ENCODE results near the gene LDLR. TPM values are rescaled to one million over a fixed set of nuclear protein-coding genes. Genes with fewer than 3 reads are reported as not detected.

The LDLR gene
- total RNA-seq, 3 donors from 2014 or later (not counting 1 experiment from before 2014, with no cell fraction given): 84.7 to 172 (median 112) TPM

DNA sequence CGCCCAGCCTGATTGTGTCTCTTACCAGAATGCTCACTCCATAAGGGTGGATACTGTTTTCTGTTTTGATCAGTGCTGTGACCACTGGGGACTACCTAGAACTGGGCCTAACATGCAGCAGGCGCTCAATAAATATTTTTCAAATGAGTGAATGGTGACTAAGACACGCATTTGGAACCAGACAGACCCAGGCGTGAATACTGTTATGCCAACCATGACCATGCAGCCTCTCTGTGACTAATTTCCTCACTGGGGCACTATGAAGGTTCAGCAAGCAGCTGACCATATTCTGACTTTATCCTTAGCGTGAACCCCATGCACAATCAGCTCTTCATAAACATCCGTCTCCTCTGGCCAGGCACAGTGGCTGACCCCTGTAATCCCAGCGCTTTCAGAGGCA, 79.3 kb downstream of the LDLR start:
- Mint-ChIP-seq H3K4me3 (no peak overlapping the region), H3K9me3 (no peaks in the 10 kb centered on the region), H3K4me1 (no peaks in the 10 kb centered on the region), H3K36me3 (no peaks in the 10 kb centered on the region), H3K27ac (no peak overlapping the region), H3K27me3 (ENCODE audit: low read depth in 2 of 2) (no peaks in the 10 kb centered on the region)
- Histone ChIP-seq H3K27ac (ENCODE audit: low read length) (no peak overlapping the region), H3K9me3 (ENCODE audit: control insufficient read depth, insufficient read depth, low read length) (no peaks in the 10 kb centered on the region), H3K27me3 (ENCODE audit: control insufficient read depth, insufficient read depth, low read length) (no peaks in the 10 kb centered on the region), H3K36me3 (ENCODE audit: control insufficient read depth, insufficient read depth, low read length) (no peaks in the 10 kb centered on the region), H3K4me3 (ENCODE audit: low read length) (no peak overlapping the region), H3K4me1 (ENCODE audit: control insufficient read depth, insufficient read depth, low read length) (no peaks in the 10 kb centered on the region)
- no peak for DNase-seq
- WGBS (ENCODE audit: insufficient coverage): 85% methylated on average over 7 of the region's 7 CpGs
- no peak for ATAC-seq
- intact Hi-C loops (cut with micrococcal nuclease): no loop called here
- TF ChIP-seq, protein P1, sequence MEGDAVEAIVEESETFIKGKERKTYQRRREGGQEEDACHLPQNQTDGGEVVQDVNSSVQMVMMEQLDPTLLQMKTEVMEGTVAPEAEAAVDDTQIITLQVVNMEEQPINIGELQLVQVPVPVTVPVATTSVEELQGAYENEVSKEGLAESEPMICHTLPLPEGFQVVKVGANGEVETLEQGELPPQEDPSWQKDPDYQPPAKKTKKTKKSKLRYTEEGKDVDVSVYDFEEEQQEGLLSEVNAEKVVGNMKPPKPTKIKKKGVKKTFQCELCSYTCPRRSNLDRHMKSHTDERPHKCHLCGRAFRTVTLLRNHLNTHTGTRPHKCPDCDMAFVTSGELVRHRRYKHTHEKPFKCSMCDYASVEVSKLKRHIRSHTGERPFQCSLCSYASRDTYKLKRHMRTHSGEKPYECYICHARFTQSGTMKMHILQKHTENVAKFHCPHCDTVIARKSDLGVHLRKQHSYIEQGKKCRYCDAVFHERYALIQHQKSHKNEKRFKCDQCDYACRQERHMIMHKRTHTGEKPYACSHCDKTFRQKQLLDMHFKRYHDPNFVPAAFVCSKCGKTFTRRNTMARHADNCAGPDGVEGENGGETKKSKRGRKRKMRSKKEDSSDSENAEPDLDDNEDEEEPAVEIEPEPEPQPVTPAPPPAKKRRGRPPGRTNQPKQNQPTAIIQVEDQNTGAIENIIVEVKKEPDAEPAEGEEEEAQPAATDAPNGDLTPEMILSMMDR (IDR thresholded peaks at IDR 0.05): no peak

DNA sequence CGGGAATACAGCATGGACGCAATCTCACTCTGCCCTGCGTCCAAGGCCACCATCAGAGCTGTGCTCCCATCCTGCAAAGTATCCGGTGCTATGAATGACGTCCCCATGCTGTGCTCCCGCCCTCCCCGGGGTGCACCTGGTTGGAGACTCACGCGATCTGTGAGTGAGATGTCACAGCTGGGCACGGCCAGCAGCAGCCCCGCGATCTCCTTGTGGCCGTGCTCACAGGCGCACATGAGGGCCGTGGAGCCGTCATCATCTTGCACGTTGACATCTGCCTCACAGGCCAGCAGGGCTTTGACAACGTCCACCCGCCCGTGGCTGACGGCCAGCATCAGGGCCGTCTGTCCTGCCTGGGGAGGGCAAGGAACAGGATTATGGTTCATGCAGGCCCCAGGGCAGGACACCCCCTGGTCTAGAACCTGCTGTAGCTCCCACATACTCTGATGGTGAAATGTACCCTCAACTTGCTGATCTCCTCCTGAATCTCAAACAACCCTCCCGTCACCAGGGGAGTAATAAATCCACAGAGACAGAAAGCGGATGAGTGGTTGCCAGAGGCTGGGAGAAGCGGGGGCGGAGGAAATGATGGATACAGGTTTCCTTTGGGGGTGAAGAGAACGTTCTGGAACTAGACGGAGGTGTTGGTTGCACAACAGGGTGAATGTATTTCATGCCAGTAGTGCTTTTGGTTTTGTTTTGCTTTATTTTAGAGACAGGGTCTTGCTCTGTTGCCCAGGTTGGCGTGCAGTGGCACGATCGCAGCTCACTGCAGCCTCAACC, 80.8 kb downstream of the LDLR start:
- Histone ChIP-seq H3K4me3 (ENCODE audit: low read length) (no peak overlapping the region), H3K27ac (ENCODE audit: low read length) (no peak overlapping the region), H3K36me3 (ENCODE audit: control insufficient read depth, insufficient read depth, low read length) (no peaks in the 10 kb centered on the region), H3K4me1 (ENCODE audit: control insufficient read depth, insufficient read depth, low read length) (no peaks in the 10 kb centered on the region), H3K27me3 (ENCODE audit: control insufficient read depth, insufficient read depth, low read length) (no peaks in the 10 kb centered on the region), H3K9me3 (ENCODE audit: control insufficient read depth, insufficient read depth, low read length) (no peaks in the 10 kb centered on the region)
- H3K4me1 Mint-ChIP-seq: no peaks in the 10 kb centered on the region
- H3K27me3 Mint-ChIP-seq (ENCODE audit: low read depth in 2 of 2): no peaks in the 10 kb centered on the region
- H3K9me3 Mint-ChIP-seq: no peaks in the 10 kb centered on the region
- ATAC-seq (no peak), DNase-seq (no peak)
- TF ChIP-seq, protein P1 (IDR thresholded peaks at IDR 0.05): no peak
- no peak overlapping the region for H3K27ac Mint-ChIP-seq
- no peak overlapping the region for H3K4me3 Mint-ChIP-seq
- intact Hi-C loops (cut with micrococcal nuclease): no loop called here
- WGBS (ENCODE audit: insufficient coverage): 96% methylated on average over 31 of the region's 31 CpGs
- no peaks in the 10 kb centered on the region for H3K36me3 Mint-ChIP-seq

DNA sequence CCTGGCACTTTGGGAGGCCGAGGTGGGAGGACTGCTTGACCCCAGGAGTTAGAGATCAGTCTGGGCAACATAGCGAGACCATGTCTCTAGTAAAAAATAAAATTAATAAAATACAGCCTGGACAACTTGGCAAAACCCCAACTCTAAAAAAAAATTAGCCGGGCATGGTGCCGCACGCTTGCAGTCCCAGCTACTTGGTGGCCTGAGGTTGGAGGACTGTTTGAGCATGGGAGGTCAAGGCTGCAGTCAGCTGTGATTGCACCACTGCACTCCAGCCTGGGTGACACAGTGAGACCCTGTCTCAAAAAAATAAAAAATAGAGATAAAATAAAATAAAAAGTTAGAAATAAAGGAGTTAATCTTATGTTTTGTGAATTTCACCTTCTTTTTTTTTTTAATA, 81.9 kb downstream of the LDLR start:
- TF ChIP-seq, protein P1 (IDR thresholded peaks at IDR 0.05): no peak
- no peak for DNase-seq
- Mint-ChIP-seq H3K9me3 (no peaks in the 10 kb centered on the region), H3K4me1 (no peaks in the 10 kb centered on the region), H3K4me3 (no peak overlapping the region), H3K27me3 (ENCODE audit: low read depth in 2 of 2) (no peaks in the 10 kb centered on the region), H3K36me3 (no peaks in the 10 kb centered on the region), H3K27ac (no peak overlapping the region)
- intact Hi-C loops (cut with micrococcal nuclease): no loop called here
- ATAC-seq: no peak
- no peak overlapping the region for H3K4me3 ChIP-seq (ENCODE audit: low read length)
- no peaks in the 10 kb centered on the region for H3K4me1 ChIP-seq (ENCODE audit: control insufficient read depth, insufficient read depth, low read length)
- 94% methylated on average over 5 of the region's 5 CpGs for WGBS (ENCODE audit: insufficient coverage)
- no peaks in the 10 kb centered on the region for H3K36me3 ChIP-seq (ENCODE audit: control insufficient read depth, insufficient read depth, low read length)
- H3K27me3 ChIP-seq (ENCODE audit: control insufficient read depth, insufficient read depth, low read length): no peaks in the 10 kb centered on the region
- no peaks in the 10 kb centered on the region for H3K9me3 ChIP-seq (ENCODE audit: control insufficient read depth, insufficient read depth, low read length)
- no peak overlapping the region for H3K27ac ChIP-seq (ENCODE audit: low read length)

DNA sequence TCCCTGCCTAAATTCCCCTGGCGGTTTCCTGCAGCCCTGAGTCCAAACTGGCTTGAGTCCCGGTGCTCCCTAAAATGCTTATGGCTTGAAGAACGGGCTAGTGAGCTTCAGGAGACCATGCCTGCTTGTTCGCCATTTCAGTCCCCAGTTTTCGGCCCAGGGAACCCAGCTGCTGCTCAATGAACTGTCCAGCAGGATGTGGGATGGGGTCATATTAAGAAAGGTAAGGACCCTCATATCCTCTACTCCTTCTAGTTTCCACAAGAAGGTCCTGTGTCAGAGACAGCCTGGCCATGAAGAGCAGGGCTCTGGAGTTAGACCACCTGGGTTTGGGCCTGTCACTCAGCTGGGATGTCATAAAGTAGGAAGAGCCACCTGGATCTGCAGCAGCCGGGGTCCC, 83.3 kb downstream of the LDLR start:
- no peaks in the 10 kb centered on the region for H3K36me3 Mint-ChIP-seq
- Histone ChIP-seq H3K27ac (ENCODE audit: low read length) (no peak overlapping the region), H3K4me3 (ENCODE audit: low read length) (no peak overlapping the region), H3K4me1 (ENCODE audit: control insufficient read depth, insufficient read depth, low read length) (no peaks in the 10 kb centered on the region), H3K9me3 (ENCODE audit: control insufficient read depth, insufficient read depth, low read length) (no peaks in the 10 kb centered on the region), H3K27me3 (ENCODE audit: control insufficient read depth, insufficient read depth, low read length) (no peaks in the 10 kb centered on the region), H3K36me3 (ENCODE audit: control insufficient read depth, insufficient read depth, low read length) (no peaks in the 10 kb centered on the region)
- ATAC-seq: no peak
- no peaks in the 10 kb centered on the region for H3K27me3 Mint-ChIP-seq (ENCODE audit: low read depth in 2 of 2)
- intact Hi-C loops (cut with micrococcal nuclease): no loop called here
- 87% methylated on average over 6 of the region's 6 CpGs for WGBS (ENCODE audit: insufficient coverage)
- H3K27ac Mint-ChIP-seq: no peak overlapping the region
- no peak overlapping the region for H3K4me3 Mint-ChIP-seq
- H3K9me3 Mint-ChIP-seq: no peaks in the 10 kb centered on the region
- no peak for DNase-seq
- no peaks in the 10 kb centered on the region for H3K4me1 Mint-ChIP-seq
- TF ChIP-seq, protein P1 (IDR thresholded peaks at IDR 0.05): no peak
